ENCODE data around the gene AMY2A. TPM values are rescaled to one million over a fixed set of nuclear protein-coding genes. Genes with fewer than 3 reads are reported as not detected.
"Not testable (repeated sequence)": the region's sequence is repeated elsewhere in the genome, so short reads cannot be mapped to it uniquely, and the experiment has no call there.

The AMY2A gene
- under 1 TPM in 1 of 3 donors, not detected in 2; 0.29 TPM for total RNA-seq
- total RNA-seq (2013): not detected

DNA sequence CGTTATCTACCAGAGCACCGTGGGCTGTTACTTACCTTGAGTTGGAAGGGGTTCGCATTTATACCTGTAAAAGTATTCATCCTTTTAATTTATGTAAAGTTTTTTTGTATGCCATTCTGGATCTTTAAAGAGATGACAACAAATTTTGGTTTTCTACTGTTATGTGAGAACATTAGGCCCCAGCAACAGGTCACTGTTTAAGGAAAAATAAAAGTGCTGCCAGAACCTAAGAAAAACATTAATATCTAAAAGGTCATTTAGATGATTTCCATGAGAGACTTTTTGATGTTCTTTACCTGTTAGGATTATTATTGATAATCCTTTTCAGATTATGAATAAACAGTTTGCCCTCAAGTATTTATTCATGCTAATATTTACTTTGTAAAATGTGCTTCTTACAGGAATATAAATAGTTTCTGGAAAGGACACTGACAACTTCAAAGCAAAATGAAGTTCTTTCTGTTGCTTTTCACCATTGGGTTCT, at the start of gene AMY2A:
TSS of gene AMY2A (plus strand) at position 434 of the 484 bp plus-strand sequence. CDS start at position 448, 14 bp downstream.
- H3K36me3 Mint-ChIP-seq; H3K4me3 Mint-ChIP-seq; ATAC-seq; H3K9me3 Mint-ChIP-seq; H3K36me3 ChIP-seq (ENCODE audit: control insufficient read depth, insufficient read depth, low read length); H3K27me3 ChIP-seq (ENCODE audit: control insufficient read depth, insufficient read depth, low read length); H3K9me3 ChIP-seq (ENCODE audit: control insufficient read depth, insufficient read depth, low read length); H3K4me1 ChIP-seq (ENCODE audit: control insufficient read depth, insufficient read depth, low read length); H3K27ac ChIP-seq (ENCODE audit: low read length); H3K4me3 ChIP-seq (ENCODE audit: low read length); intact Hi-C loops (cut with micrococcal nuclease); H3K27me3 Mint-ChIP-seq (ENCODE audit: low read depth in 2 of 2); DNase-seq; H3K27ac Mint-ChIP-seq; H3K4me1 Mint-ChIP-seq: not testable (repeated sequence)
- WGBS (ENCODE audit: insufficient coverage): 100% methylated on average over 2 of the region's 3 CpGs

GRCh38 chr1:103569493-103569892, 47.7 kb upstream of the AMY2A start:
- Histone ChIP-seq H3K4me3 (ENCODE audit: low read length) (no peak overlapping the region), H3K4me1 (ENCODE audit: control insufficient read depth, insufficient read depth, low read length) (no peaks in the 10 kb centered on the region), H3K27me3 (ENCODE audit: control insufficient read depth, insufficient read depth, low read length) (no peaks in the 10 kb centered on the region), H3K27ac (ENCODE audit: low read length) (no peak overlapping the region), H3K9me3 (ENCODE audit: control insufficient read depth, insufficient read depth, low read length) (no peaks in the 10 kb centered on the region), H3K36me3 (ENCODE audit: control insufficient read depth, insufficient read depth, low read length) (peaks cover 6% of the 10 kb centered on the region)
- DNase-seq: no peak
- no peaks in the 10 kb centered on the region for H3K9me3 Mint-ChIP-seq
- H3K4me1 Mint-ChIP-seq: no peaks in the 10 kb centered on the region
- H3K4me3 Mint-ChIP-seq: no peak overlapping the region
- WGBS (ENCODE audit: insufficient coverage): 95% methylated on average over 7 of the region's 7 CpGs
- H3K27me3 Mint-ChIP-seq (ENCODE audit: low read depth in 2 of 2): no peaks in the 10 kb centered on the region
- no peak overlapping the region for H3K27ac Mint-ChIP-seq
- ATAC-seq: no peak
- intact Hi-C loops (cut with micrococcal nuclease): no loop called here
- no peak for TF ChIP-seq CTCF (IDR thresholded peaks at IDR 0.05)
- no peaks in the 10 kb centered on the region for H3K36me3 Mint-ChIP-seq

DNA sequence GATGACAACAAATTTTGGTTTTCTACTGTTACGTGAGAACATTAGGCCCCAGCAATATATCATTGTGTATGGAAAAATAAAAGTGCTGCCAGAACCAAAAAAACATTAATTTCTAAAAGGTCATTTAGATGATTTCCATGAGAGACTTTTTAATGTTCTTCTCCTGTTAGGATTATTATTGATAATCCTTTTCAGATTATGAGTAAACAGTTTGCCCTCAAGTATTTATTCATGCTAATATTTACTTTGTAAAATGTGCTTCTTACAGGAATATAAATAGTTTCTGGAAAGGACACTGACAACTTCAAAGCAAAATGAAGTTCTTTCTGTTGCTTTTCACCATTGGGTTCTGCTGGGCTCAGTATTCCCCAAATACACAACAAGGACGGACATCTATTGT, 45.9 kb upstream of the AMY2A start, which contains the start of gene AMY2B:
TSS of gene AMY2B (plus strand) at position 301 of the 400 bp plus-strand sequence. CDS start at position 315, 14 bp downstream.
- H3K4me3 Mint-ChIP-seq; H3K4me3 ChIP-seq (ENCODE audit: low read length); H3K36me3 ChIP-seq (ENCODE audit: control insufficient read depth, insufficient read depth, low read length); H3K9me3 Mint-ChIP-seq; H3K27ac ChIP-seq (ENCODE audit: low read length); H3K27ac Mint-ChIP-seq; H3K27me3 ChIP-seq (ENCODE audit: control insufficient read depth, insufficient read depth, low read length); H3K27me3 Mint-ChIP-seq (ENCODE audit: low read depth in 2 of 2); H3K9me3 ChIP-seq (ENCODE audit: control insufficient read depth, insufficient read depth, low read length); DNase-seq; H3K4me1 Mint-ChIP-seq; intact Hi-C loops (cut with micrococcal nuclease); ATAC-seq; H3K36me3 Mint-ChIP-seq; H3K4me1 ChIP-seq (ENCODE audit: control insufficient read depth, insufficient read depth, low read length): not testable (repeated sequence)
- no CpG with 5 or more reads among the region's 2 CpGs for WGBS (ENCODE audit: insufficient coverage)

GRCh38 chr1:103576065-103576464, 41.2 kb upstream of the AMY2A start:
- Mint-ChIP-seq H3K36me3 (no peaks in the 10 kb centered on the region), H3K27ac (no peak overlapping the region), H3K4me1 (no peaks in the 10 kb centered on the region), H3K9me3 (no peaks in the 10 kb centered on the region), H3K4me3 (no peak overlapping the region), H3K27me3 (ENCODE audit: low read depth in 2 of 2) (no peaks in the 10 kb centered on the region)
- H3K27me3 ChIP-seq (ENCODE audit: control insufficient read depth, insufficient read depth, low read length): no peaks in the 10 kb centered on the region
- H3K4me3 ChIP-seq (ENCODE audit: low read length): no peak overlapping the region
- intact Hi-C loops (cut with micrococcal nuclease): no loop called here
- no peak for TF ChIP-seq CTCF (IDR thresholded peaks at IDR 0.05)
- no peaks in the 10 kb centered on the region for H3K4me1 ChIP-seq (ENCODE audit: control insufficient read depth, insufficient read depth, low read length)
- peaks cover 2% of the 10 kb centered on the region for H3K36me3 ChIP-seq (ENCODE audit: control insufficient read depth, insufficient read depth, low read length)
- H3K9me3 ChIP-seq (ENCODE audit: control insufficient read depth, insufficient read depth, low read length): no peaks in the 10 kb centered on the region
- H3K27ac ChIP-seq (ENCODE audit: low read length): no peak overlapping the region
- ATAC-seq (no peak), DNase-seq (no peak)

DNA sequence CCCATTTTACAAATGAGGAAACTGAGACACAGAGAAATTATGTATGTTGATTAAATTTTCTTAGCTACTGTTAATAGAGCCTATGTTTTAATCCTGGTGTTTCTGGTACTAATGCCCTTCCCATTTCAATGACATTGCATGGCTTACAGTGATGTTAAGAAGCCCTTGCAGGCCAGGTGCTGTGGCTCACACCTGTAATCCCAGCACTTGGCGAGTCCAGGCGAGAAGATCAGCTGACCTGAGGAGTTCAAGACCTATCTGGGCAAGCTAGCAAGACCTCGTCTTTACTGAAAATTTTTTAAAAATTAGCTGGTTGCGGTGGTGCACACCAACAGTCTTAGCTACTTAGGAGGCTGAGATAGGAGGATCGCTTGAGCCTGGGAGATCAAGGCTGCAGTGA, 40.4 kb upstream of the AMY2A start:
- H3K27ac Mint-ChIP-seq; H3K27me3 Mint-ChIP-seq (ENCODE audit: low read depth in 2 of 2); H3K27me3 ChIP-seq (ENCODE audit: control insufficient read depth, insufficient read depth, low read length); H3K36me3 ChIP-seq (ENCODE audit: control insufficient read depth, insufficient read depth, low read length); H3K4me1 ChIP-seq (ENCODE audit: control insufficient read depth, insufficient read depth, low read length); H3K4me1 Mint-ChIP-seq; H3K9me3 Mint-ChIP-seq; H3K36me3 Mint-ChIP-seq; H3K4me3 ChIP-seq (ENCODE audit: low read length); intact Hi-C loops (cut with micrococcal nuclease); DNase-seq; H3K9me3 ChIP-seq (ENCODE audit: control insufficient read depth, insufficient read depth, low read length); ATAC-seq; H3K4me3 Mint-ChIP-seq; H3K27ac ChIP-seq (ENCODE audit: low read length): not testable (repeated sequence)
- 95% methylated on average over 2 of the region's 5 CpGs for WGBS (ENCODE audit: insufficient coverage)
